GM23338 (cell line): ENCODE results near the gene OR2V2. TPM values are rescaled to one million over a fixed set of nuclear protein-coding genes. Genes with fewer than 3 reads are reported as not detected.

Source experiments
- ATAC-seq: fragments of 200-7000 bp; cut with Tn5 transposase; 3 replicates; pipeline ENCODE4 v1.9.1; 2020
- DNase-seq: peaks from one replicate; pipeline ENCODE4 v3.0.0-alpha.2; 2015; ENCODE audit warnings: low spot score
- H2AFZ ChIP-seq: fragments of 200-600 bp; sonication (generic); 2 replicates; pipeline ENCODE4 v1.8.0; 2016; ENCODE audit warnings: antibody characterized with exemption, mild to moderate bottlenecking, moderate library complexity
- H3F3A ChIP-seq: fragments of 200-600 bp; sonication (generic); replicated peaks from 2 replicates; pipeline ENCODE4 v1.8.0; 2017; ENCODE audit warnings: antibody characterized with exemption, mixed run types, low read depth
- H3K27ac ChIP-seq: fragments of 200-600 bp; sonication (generic); 2 replicates; pipeline ENCODE4 v1.6.1; 2016; ENCODE audit warnings: low read depth
- H3K27me3 ChIP-seq: fragments of 200-600 bp; sonication (generic); 2 replicates; pipeline ENCODE4 v1.8.0; 2016; ENCODE audit warnings: mild to moderate bottlenecking, mixed run types, moderate library complexity; ENCODE audit not compliant: insufficient read depth
- H3K36me3 ChIP-seq: fragments of 200-600 bp; sonication (generic); 2 replicates; pipeline ENCODE4 v1.8.0; 2016; ENCODE audit warnings: mild to moderate bottlenecking; ENCODE audit not compliant: insufficient read depth
- H3K4me1 ChIP-seq: fragments of 200-600 bp; sonication (generic); 2 replicates; pipeline ENCODE4 v1.8.0; 2016; ENCODE audit warnings: mild to moderate bottlenecking, moderate library complexity; ENCODE audit not compliant: insufficient read depth
- H3K4me2 ChIP-seq: fragments of 200-600 bp; sonication (generic); 2 replicates; pipeline ENCODE4 v1.7.1; 2017; ENCODE audit warnings: mixed run types
- H3K4me3 ChIP-seq: fragments of 200-600 bp; sonication (generic); 2 replicates; pipeline ENCODE4 v1.6.1; 2016; ENCODE audit warnings: mixed run types
- H3K79me2 ChIP-seq: fragments of 200-600 bp; sonication (generic); replicated peaks from 2 replicates; pipeline ENCODE4 v1.8.0; 2017; ENCODE audit warnings: mild to moderate bottlenecking; ENCODE audit not compliant: insufficient read depth
- H3K9me2 ChIP-seq: fragments of 200-600 bp; sonication (generic); 2 replicates; pipeline ENCODE4 v1.8.0; 2017; ENCODE audit not compliant: insufficient read depth
- H4K20me1 ChIP-seq: fragments of 200-600 bp; sonication (generic); replicated peaks from 2 replicates; pipeline ENCODE4 v1.8.0; 2017; ENCODE audit warnings: mild to moderate bottlenecking; ENCODE audit not compliant: insufficient read depth
- H3K27ac Mint-ChIP-seq: 2 replicates; pipeline ENCODE4 v1.8.0; 2020; ENCODE audit warnings: inconsistent platforms, mild to moderate bottlenecking, moderate library complexity, mixed read lengths
- H3K27me3 Mint-ChIP-seq: 3 replicates; pipeline ENCODE4 v1.8.0; 2022; ENCODE audit warnings: low read depth, mild to moderate bottlenecking, moderate library complexity, mixed read lengths, inconsistent platforms; ENCODE audit not compliant: insufficient read depth, poor library complexity
- H3K36me3 Mint-ChIP-seq: 3 replicates; pipeline ENCODE4 v1.8.0; 2021; ENCODE audit warnings: low read depth, mild to moderate bottlenecking, inconsistent platforms, moderate library complexity, mixed read lengths
- H3K4me1 Mint-ChIP-seq: 3 replicates; pipeline ENCODE4 v1.8.0; 2020; ENCODE audit warnings: mild to moderate bottlenecking, inconsistent platforms, mixed read lengths
- H3K4me3 Mint-ChIP-seq: 3 replicates; pipeline ENCODE4 v1.8.0; 2021; ENCODE audit warnings: moderate library complexity, mild to moderate bottlenecking, inconsistent platforms, mixed read lengths
- H3K9me3 Mint-ChIP-seq: 3 replicates; pipeline ENCODE4 v1.8.0; 2020; ENCODE audit warnings: moderate library complexity, mild to moderate bottlenecking, inconsistent platforms, mixed read lengths
- CREB1 ChIP-seq: fragments of 250-450 bp; sonication (Bioruptor Pico); IDR thresholded peaks from 2 replicates; pipeline ENCODE4 v1.5.0; 2020; ENCODE audit warnings: low read depth, mild to moderate bottlenecking, moderate library complexity
- CTCF ChIP-seq, 2 experiments: fragments of 200-600 bp in 1 of 2; sonication (generic) in 1 of 2; conservative IDR thresholded peaks; 2 replicates each; pipeline versions ENCODE4 v1.5.1 to v1.6.1; 2016 to 2017; ENCODE audit warnings: antibody characterized with exemption in 2 of 2, low read depth in 2 of 2, mild to moderate bottlenecking in 2 of 2, moderate library complexity in 1 of 2
- EZH2 ChIP-seq: fragments of 200-600 bp; sonication (generic); IDR thresholded peaks from one replicate; pipeline ENCODE4 v1.8.0; 2017; ENCODE audit warnings: antibody characterized with exemption, mild to moderate bottlenecking, low read depth; ENCODE audit not compliant: unreplicated experiment
- EZH2phosphoT487 ChIP-seq: fragments of 200-600 bp; sonication (generic); IDR thresholded peaks from one replicate; pipeline ENCODE4 v1.8.1; 2018; ENCODE audit warnings: antibody characterized with exemption; ENCODE audit not compliant: unreplicated experiment
- JUNB ChIP-seq: IDR thresholded peaks from one replicate; pipeline ENCODE4 v1.6.1; 2016; ENCODE audit warnings: antibody characterized with exemption; ENCODE audit not compliant: unreplicated experiment
- NANOG ChIP-seq: IDR thresholded peaks from 2 replicates; pipeline ENCODE4 v1.6.1; 2016; ENCODE audit warnings: antibody characterized with exemption, borderline replicate concordance
- POLR2AphosphoS5 ChIP-seq: IDR thresholded peaks from 2 replicates; pipeline ENCODE4 v1.6.1; 2016; ENCODE audit warnings: antibody characterized with exemption, low read depth
- REST ChIP-seq: IDR thresholded peaks from one replicate; pipeline ENCODE4 v1.6.1; 2018; ENCODE audit warnings: antibody characterized with exemption; ENCODE audit not compliant: unreplicated experiment
- STAT1 ChIP-seq: IDR thresholded peaks from one replicate; pipeline ENCODE4 v1.6.1; 2016; ENCODE audit warnings: antibody characterized with exemption; ENCODE audit not compliant: unreplicated experiment
- ZNF114 ChIP-seq: fragments of 250-450 bp; sonication (Bioruptor Pico); IDR thresholded peaks from 2 replicates; pipeline ENCODE4 v1.5.0; 2020; ENCODE audit warnings: mild to moderate bottlenecking, moderate library complexity
- ZNF331 ChIP-seq: fragments of 250-450 bp; sonication (Bioruptor Pico); IDR thresholded peaks from 2 replicates; pipeline ENCODE4 v1.5.0; 2020; ENCODE audit warnings: low read depth, mild to moderate bottlenecking, moderate library complexity
- ZNF462 ChIP-seq: fragments of 250-450 bp; sonication (Bioruptor Pico); IDR thresholded peaks from 2 replicates; pipeline ENCODE4 v1.5.0; 2020; ENCODE audit warnings: mild to moderate bottlenecking, moderate library complexity
- polyA plus RNA-seq: library from polyadenylated mRNA; unstranded; fragments of >200 nt; fragmentation: Nextera tagmentation; extraction: Ambion mirVana; gene quantifications from 2 replicates; pipeline ENCODE4 v1.2.1, GENCODE V29; 2016
- total RNA-seq: library from RNA; depleted of rRNA; stranded (reverse); fragments of >200 nt; shearing (Covaris generic); gene quantifications from 2 replicates; pipeline ENCODE4 v1.2.3, GENCODE V29; 2014
- TF ChIP-seq, protein P1 (sequence below): IDR thresholded peaks from 2 replicates; pipeline ENCODE4 v1.6.1; 2016; ENCODE audit warnings: antibody characterized with exemption

Gene OR2V2
- total and polyA plus RNA-seq, 2 experiments from 2014 or later: not detected

- Histone ChIP-seq H3K36me3 (no peaks in the 10 kb centered on the region), H3K27ac (no peak overlapping the region), H3F3A (no peaks in the 10 kb centered on the region), H2AFZ (no peak overlapping the region), H3K79me2 (no peaks in the 10 kb centered on the region), H4K20me1 (no peaks in the 10 kb centered on the region), H3K9me2 (peaks cover 5% of the 10 kb centered on the region), H3K4me3 (no peak overlapping the region), H3K27me3 (no peaks in the 10 kb centered on the region), H3K4me2 (no peak overlapping the region), H3K4me1 (peaks cover 12% of the 10 kb centered on the region; the same call in 1 of the 2 replicates)
- peaks cover 3% of the 10 kb centered on the region; the same call in 2 of the 3 replicates for H3K9me3 Mint-ChIP-seq
- peaks cover 30% of the 10 kb centered on the region for H3K27me3 Mint-ChIP-seq
- H3K36me3 Mint-ChIP-seq: no peaks in the 10 kb centered on the region
- peaks cover 17% of the 10 kb centered on the region for H3K4me1 Mint-ChIP-seq
- no peak for TF ChIP-seq CTCF (conservative IDR thresholded peaks at IDR 0.05; ENCODE audit: low read depth in 2 of 2)
- no peak for TF ChIP-seq ZNF114 (CRISPR knock-in tag)
- no peak for TF ChIP-seq JUNB
- TF ChIP-seq POLR2AphosphoS5: no peak
- TF ChIP-seq ZNF462 (CRISPR knock-in tag): no peak
- TF ChIP-seq REST: no peak
- TF ChIP-seq NANOG: no peak
- TF ChIP-seq STAT1: no peak
- no peak for TF ChIP-seq EZH2
- no peak for TF ChIP-seq ZNF331 (CRISPR knock-in tag)
- TF ChIP-seq, protein P1, sequence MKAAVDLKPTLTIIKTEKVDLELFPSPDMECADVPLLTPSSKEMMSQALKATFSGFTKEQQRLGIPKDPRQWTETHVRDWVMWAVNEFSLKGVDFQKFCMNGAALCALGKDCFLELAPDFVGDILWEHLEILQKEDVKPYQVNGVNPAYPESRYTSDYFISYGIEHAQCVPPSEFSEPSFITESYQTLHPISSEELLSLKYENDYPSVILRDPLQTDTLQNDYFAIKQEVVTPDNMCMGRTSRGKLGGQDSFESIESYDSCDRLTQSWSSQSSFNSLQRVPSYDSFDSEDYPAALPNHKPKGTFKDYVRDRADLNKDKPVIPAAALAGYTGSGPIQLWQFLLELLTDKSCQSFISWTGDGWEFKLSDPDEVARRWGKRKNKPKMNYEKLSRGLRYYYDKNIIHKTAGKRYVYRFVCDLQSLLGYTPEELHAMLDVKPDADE: no peak
- TF ChIP-seq CREB1: no peak
- TF ChIP-seq EZH2phosphoT487: no peak
- H3K4me3 Mint-ChIP-seq: no peak overlapping the region
- H3K27ac Mint-ChIP-seq: no peak overlapping the region
- DNase-seq (no peak), ATAC-seq (no peak)
Measured at GRCh38 chr5:181152406-181152805, 5.0 kb downstream of the OR2V2 start.
